AG04450 (cell line): ENCODE data around the gene GSAP. TPM values are rescaled to one million over a fixed set of nuclear protein-coding genes. Genes with fewer than 3 reads are reported as not detected.
A peak's percentile ranks its signal among the peaks of the same experiment; 100 is the strongest.
"Not testable (repeated sequence)": the region's sequence is repeated elsewhere in the genome, so short reads cannot be mapped to it uniquely, and the experiment has no call there.

Experiments
- CTCF ChIA-PET: fragments of 300-600, 350-600 bp; formaldehyde crosslinking; extraction: SDS; loops from one replicate; lab custom pipeline; 2022; ENCODE audit warnings: antibody characterized with exemption, inconsistent platforms; lab: Charles Lee
- POLR2A ChIA-PET: fragments of 350-600 bp; formaldehyde crosslinking; extraction: SDS; loops from one replicate; lab custom pipeline; 2021; ENCODE audit warnings: antibody characterized with exemption, inconsistent platforms; lab: Yijun Ruan, JAX
- DNase-seq: peaks from one replicate; pipeline ENCODE4 v3.0.0-alpha.2; 2011; ENCODE audit warnings: low read depth, low spot score
- H3K27ac ChIP-seq: one replicate; pipeline ENCODE4 v1.5.1; 2012; ENCODE audit warnings: low read depth, low read length, control low read depth
- H3K27me3 ChIP-seq: one replicate; pipeline ENCODE4 v1.6.0; 2012; ENCODE audit warnings: low read length; ENCODE audit not compliant: control insufficient read depth, insufficient read depth
- H3K4me3 ChIP-seq: 2 replicates; pipeline ENCODE4 v1.5.1; 2011; ENCODE audit warnings: mild to moderate bottlenecking, low read depth, low read length, control low read depth
- H3K9me3 ChIP-seq: 2 replicates; pipeline ENCODE4 v1.5.1; 2012; ENCODE audit warnings: low read length; ENCODE audit not compliant: control insufficient read depth, insufficient read depth
- polyA minus RNA-seq: library from RNA; depleted of rRNA, polyadenylated mRNA; stranded (reverse); fragments of >200 nt; gene quantifications from 2 replicates; pipeline ENCODE4 v1.2.3, GENCODE V29; 2011; rRNA and poly(A)+ RNA removed
- polyA plus RNA-seq: library from polyadenylated mRNA; depleted of rRNA; stranded (reverse); fragments of >200 nt; gene quantifications from 2 replicates; pipeline ENCODE4 v1.2.3, GENCODE V29; 2011; rRNA removed
- TF ChIP-seq, protein P1 (sequence below): IDR thresholded peaks from 2 replicates; pipeline ENCODE4 v1.5.1; 2011; ENCODE audit warnings: low read depth, low read length, control low read depth, inconsistent platforms

Gene GSAP
- polyA plus RNA-seq, result 7.5 and 8.9 TPM in 2 replicates
- polyA minus RNA-seq, result 5.6 and 6.9 TPM in 2 replicates

DNA sequence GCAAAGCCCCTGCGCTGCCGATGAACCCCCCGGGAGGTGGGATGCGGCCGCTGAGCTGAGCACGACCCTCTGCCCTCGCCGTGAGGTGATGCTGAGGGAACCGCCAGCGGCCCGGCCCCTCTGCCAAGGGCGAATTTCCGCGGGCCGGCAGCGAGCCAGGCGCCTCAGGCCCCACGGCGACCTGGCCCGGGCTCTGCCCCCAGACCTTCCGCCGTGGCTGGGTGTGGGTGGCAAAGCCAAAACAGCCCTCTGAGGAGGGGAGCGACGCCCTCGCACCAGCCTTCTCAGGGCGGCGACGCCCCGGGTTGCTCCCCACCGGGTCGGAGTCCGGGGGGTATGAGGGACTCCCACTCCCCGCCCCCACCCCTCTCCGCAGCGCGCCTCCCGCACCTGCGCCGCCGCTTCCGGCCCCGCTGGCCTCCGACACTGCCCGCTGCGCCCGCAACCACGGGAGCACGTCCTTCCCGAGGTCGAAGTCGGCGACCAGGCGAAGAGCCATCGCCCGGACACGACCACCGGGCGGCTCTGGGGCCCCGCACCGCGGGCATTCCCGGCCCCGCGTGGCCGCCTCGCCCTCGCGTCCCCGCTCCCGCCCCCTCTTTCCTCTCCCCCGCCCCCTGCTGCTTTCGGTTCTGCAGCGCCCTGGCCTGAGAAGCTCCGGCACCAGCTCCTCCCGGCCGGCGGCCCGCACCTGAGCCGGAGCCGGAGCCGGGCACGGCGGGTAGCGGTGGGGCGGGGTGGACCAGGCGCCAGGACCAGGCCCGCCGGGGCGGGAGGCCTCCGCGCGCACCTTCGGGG is at the start of gene GSAP:
TSS of gene GSAP (minus strand) at position 527 of the 798 bp plus-strand sequence. CDS start at position 499, 28 bp downstream.
- TF ChIP-seq, protein P1, sequence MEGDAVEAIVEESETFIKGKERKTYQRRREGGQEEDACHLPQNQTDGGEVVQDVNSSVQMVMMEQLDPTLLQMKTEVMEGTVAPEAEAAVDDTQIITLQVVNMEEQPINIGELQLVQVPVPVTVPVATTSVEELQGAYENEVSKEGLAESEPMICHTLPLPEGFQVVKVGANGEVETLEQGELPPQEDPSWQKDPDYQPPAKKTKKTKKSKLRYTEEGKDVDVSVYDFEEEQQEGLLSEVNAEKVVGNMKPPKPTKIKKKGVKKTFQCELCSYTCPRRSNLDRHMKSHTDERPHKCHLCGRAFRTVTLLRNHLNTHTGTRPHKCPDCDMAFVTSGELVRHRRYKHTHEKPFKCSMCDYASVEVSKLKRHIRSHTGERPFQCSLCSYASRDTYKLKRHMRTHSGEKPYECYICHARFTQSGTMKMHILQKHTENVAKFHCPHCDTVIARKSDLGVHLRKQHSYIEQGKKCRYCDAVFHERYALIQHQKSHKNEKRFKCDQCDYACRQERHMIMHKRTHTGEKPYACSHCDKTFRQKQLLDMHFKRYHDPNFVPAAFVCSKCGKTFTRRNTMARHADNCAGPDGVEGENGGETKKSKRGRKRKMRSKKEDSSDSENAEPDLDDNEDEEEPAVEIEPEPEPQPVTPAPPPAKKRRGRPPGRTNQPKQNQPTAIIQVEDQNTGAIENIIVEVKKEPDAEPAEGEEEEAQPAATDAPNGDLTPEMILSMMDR, result no peak

DNA sequence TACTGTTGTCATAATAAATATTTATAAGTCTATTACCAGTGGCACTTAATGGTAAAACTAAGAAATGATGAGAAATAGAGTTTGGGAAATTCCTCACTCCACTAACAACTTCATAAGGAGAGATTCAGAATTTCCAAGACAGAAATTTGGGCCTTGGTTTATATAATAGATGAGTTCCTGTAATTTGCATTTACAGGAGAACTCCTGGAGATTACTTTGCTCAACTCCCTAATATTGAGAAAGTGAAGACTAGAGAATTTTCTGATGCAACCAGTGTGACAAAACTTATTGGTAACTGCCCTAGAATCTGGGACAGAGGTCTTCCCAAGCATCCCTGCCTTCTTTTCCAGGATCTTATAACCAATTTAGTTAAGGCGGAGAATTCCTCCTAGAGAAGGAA is 49.1 kb upstream of the GSAP start:
- no peak for DNase-seq
- Histone ChIP-seq H3K27ac (no peak overlapping the region), H3K27me3 (no peaks in the 10 kb centered on the region), H3K4me3 (no peak overlapping the region), H3K9me3 (no peaks in the 10 kb centered on the region)
- TF ChIP-seq, protein P1, result no peak
- ChIA-PET CTCF (no interaction called here), POLR2A (no interaction called here)

More for the DNA sequence above, at the start of gene GSAP:
- Histone ChIP-seq H3K27me3 (no peaks in the 10 kb centered on the region), H3K4me3 (peak within 1 kb of the TSS; percentile 66), H3K27ac (no peak within 1 kb of the TSS), H3K9me3 (no peaks in the 10 kb centered on the region)
- no peak for DNase-seq
- ChIA-PET CTCF (interaction anchor here (0.6 kb wide), 1 partner anchor 195 kb away, joined by 3 read pairs; no protein-coding TSS in a partner anchor), POLR2A (interaction anchor here (2.4 kb wide), 1 partner anchor 10 kb away, joined by 11 read pairs; no protein-coding TSS in a partner anchor)

GRCh38 chr7:77464589-77464988 is 48.4 kb upstream of the GSAP start:
- H3K27me3 ChIP-seq, result no peaks in the 10 kb centered on the region
- no peak for DNase-seq
- no peaks in the 10 kb centered on the region for H3K9me3 ChIP-seq
- POLR2A ChIA-PET, result no interaction called here
- CTCF ChIA-PET, result no interaction called here
- TF ChIP-seq, protein P1, result no peak
- no peak overlapping the region for H3K4me3 ChIP-seq
- no peak overlapping the region for H3K27ac ChIP-seq

- POLR2A ChIA-PET, CTCF ChIA-PET, H3K27ac ChIP-seq, H3K27me3 ChIP-seq, H3K4me3 ChIP-seq, H3K9me3 ChIP-seq, DNase-seq: not testable (repeated sequence)
These were observed 47.5 kb upstream of the GSAP start for GRCh38 chr7:77463632-77464031.

GRCh38 chr7:77461842-77462241 is 45.7 kb upstream of the GSAP start:
- DNase-seq, result no peak
- H3K27ac ChIP-seq, result no peak overlapping the region
- H3K27me3 ChIP-seq, result no peaks in the 10 kb centered on the region
- no peak overlapping the region for H3K4me3 ChIP-seq
- H3K9me3 ChIP-seq, result no peaks in the 10 kb centered on the region
- CTCF ChIA-PET, result interaction anchor here (1.2 kb wide), 1 partner anchor 9 kb away, joined by 3 read pairs; no protein-coding TSS in a partner anchor
- TF ChIP-seq, protein P1, result no peak
- POLR2A ChIA-PET, result no interaction called here
